Measurements from ENCODE around the gene PACRG.

The PACRG gene

GRCh38 chr6:163324326-163324687 lies 596.5 kb downstream of the PACRG start:
- no peak for DNase-seq

GRCh38 chr6:163324688-163325389 lies 597.1 kb downstream of the PACRG start:
- no peak for DNase-seq

GRCh38 chr6:163325390-163325784 lies 597.6 kb downstream of the PACRG start:
- DNase-seq = no peak

GRCh38 chr6:163327165-163327880 lies 599.5 kb downstream of the PACRG start:
- no peak for DNase-seq

- DNase-seq = no peak
Observed at GRCh38 chr6:163327921-163328320, 600.1 kb downstream of the PACRG start.

- DNase-seq = no peak
Observed at GRCh38 chr6:163328411-163328810, 600.6 kb downstream of the PACRG start.

- no peak for DNase-seq
Observed at GRCh38 chr6:163329991-163330390, 602.2 kb downstream of the PACRG start.

GRCh38 chr6:163331245-163331644 lies 603.5 kb downstream of the PACRG start:
- DNase-seq = no peak

GRCh38 chr6:163332575-163332974 lies 604.8 kb downstream of the PACRG start:
- no peak for DNase-seq

- DNase-seq = no peak
Observed at GRCh38 chr6:163333038-163333437, 605.3 kb downstream of the PACRG start.

GRCh38 chr6:163333701-163334663 lies 606.2 kb downstream of the PACRG start:
- DNase-seq = no peak

- DNase-seq = no peak
Observed at GRCh38 chr6:163335056-163335455, 607.3 kb downstream of the PACRG start.

GRCh38 chr6:163335671-163336545 lies 608.1 kb downstream of the PACRG start:
- no peak for DNase-seq

GRCh38 chr6:163336961-163337360 lies 609.2 kb downstream of the PACRG start:
- no peak for DNase-seq

- no peak for DNase-seq
Observed at GRCh38 chr6:163337958-163338357, 610.2 kb downstream of the PACRG start.

- no peak for DNase-seq
Observed at GRCh38 chr6:163338671-163339405, 611.1 kb downstream of the PACRG start.

- no peak for DNase-seq
Observed at GRCh38 chr6:163339466-163339865, 611.7 kb downstream of the PACRG start.

- DNase-seq = no peak
Observed at GRCh38 chr6:163340201-163340887, 612.6 kb downstream of the PACRG start.

- DNase-seq = no peak
Observed at GRCh38 chr6:163341224-163342061, 613.7 kb downstream of the PACRG start.

All from activated gamma-delta T cell (primary cell).